H1 (cell line): ENCODE results near the gene GPC6. TPM values are rescaled to one million over a fixed set of nuclear protein-coding genes. Genes with fewer than 3 reads are reported as not detected.

Source experiments
- CTCF ChIA-PET: fragments of 300-600 bp; sonication (Branson Sonifier 250); formaldehyde crosslinking; loops from one replicate; lab custom pipeline; 2021; ENCODE audit not compliant: partially characterized antibody; lab: Charles Lee
- POLR2A ChIA-PET: fragments of 300-600 bp; sonication (Branson Sonifier 250); formaldehyde crosslinking; loops from one replicate; lab custom pipeline; 2021; ENCODE audit warnings: inconsistent platforms; ENCODE audit not compliant: partially characterized antibody; lab: Charles Lee
- DNase-seq, 2 experiments: peaks; one replicate each; pipeline versions ENCODE4 v3.0.0 to v3.0.0-alpha.2; 2010 to 2022; ENCODE audit warnings: low spot score in 2 of 2, low read depth in 1 of 2, mixed read lengths in 1 of 2
- FAIRE-seq: peaks from 2 replicates; lab custom pipeline; 2011; peaks lifted over from hg19 to GRCh38; lab: Jason Lieb, UNC
- H2AFZ ChIP-seq: 2 replicates; pipeline ENCODE4 v1.8.1; 2012; ENCODE audit warnings: low read length, inconsistent platforms
- H2AK5ac ChIP-seq: 2 replicates; pipeline ENCODE4 v1.6.1; 2013; ENCODE audit warnings: low read depth, low read length
- H2BK120ac ChIP-seq: replicated peaks from 2 replicates; pipeline ENCODE3; 2013; ENCODE audit warnings: low read depth, low read length, inconsistent platforms
- H2BK12ac ChIP-seq: 2 replicates; pipeline ENCODE4 v1.6.1; 2013; ENCODE audit warnings: low read depth, low read length
- H2BK15ac ChIP-seq: 2 replicates; pipeline ENCODE4 v1.6.1; 2013; ENCODE audit warnings: low read length
- H2BK20ac ChIP-seq: 2 replicates; pipeline ENCODE4 v1.6.1; 2013; ENCODE audit warnings: low read length
- H2BK5ac ChIP-seq: 2 replicates; pipeline ENCODE4 v1.6.1; 2013; ENCODE audit warnings: low read depth, low read length
- H3K14ac ChIP-seq: 2 replicates; pipeline ENCODE4 v1.6.1; 2013; ENCODE audit warnings: inconsistent platforms; ENCODE audit not compliant: insufficient read length
- H3K18ac ChIP-seq: 2 replicates; pipeline ENCODE4 v1.6.1; 2013; ENCODE audit warnings: low read length; ENCODE audit errors: extremely low read depth
- H3K23ac ChIP-seq: 2 replicates; pipeline ENCODE4 v1.6.1; 2013; ENCODE audit warnings: inconsistent platforms; ENCODE audit not compliant: insufficient read length
- H3K23me2 ChIP-seq: 2 replicates; pipeline ENCODE4 v1.6.1; 2013; ENCODE audit warnings: low read depth, low read length
- H3K27ac ChIP-seq: 2 replicates; pipeline ENCODE4 v1.6.1; 2011; ENCODE audit warnings: low read depth, low read length, inconsistent platforms
- H3K27me3 ChIP-seq, 4 experiments: replicated peaks in 1 of 4; 1 replicate in 1 of 4; 2 replicates in 3 of 4; pipeline versions ENCODE4 v1.6.1 to v1.8.1; 2011 to 2013; ENCODE audit warnings: low read length in 3 of 4, mild to moderate bottlenecking in 3 of 4, inconsistent platforms in 2 of 4, mixed read lengths in 2 of 4, moderate library complexity in 1 of 4; ENCODE audit not compliant: control insufficient read depth in 3 of 4, insufficient read depth in 3 of 4; ENCODE audit errors: extremely low read depth in 1 of 4
- H3K36me3 ChIP-seq, 4 experiments: 2 replicates each; pipeline versions ENCODE4 v1.6.1 to v1.8.1; 2011 to 2013; ENCODE audit warnings: mild to moderate bottlenecking in 4 of 4, low read length in 3 of 4, moderate library complexity in 2 of 4, control low read depth in 1 of 4, inconsistent platforms in 1 of 4; ENCODE audit not compliant: insufficient read depth in 4 of 4, control insufficient read depth in 2 of 4
- H3K4ac ChIP-seq: replicated peaks from 2 replicates; pipeline ENCODE3; 2013; ENCODE audit warnings: low read length, low read depth, mixed read lengths, inconsistent platforms; ENCODE audit not compliant: insufficient read length
- H3K4me1 ChIP-seq, 4 experiments: replicated peaks in 1 of 4; 1 replicate in 1 of 4; 2 replicates in 3 of 4; pipeline versions ENCODE4 v1.6.1 to v1.8.1; 2011 to 2013; ENCODE audit warnings: low read length in 3 of 4, inconsistent platforms in 2 of 4, mixed read lengths in 1 of 4; ENCODE audit not compliant: insufficient read depth in 4 of 4, control insufficient read depth in 3 of 4
- H3K4me2 ChIP-seq, 2 experiments: 2 replicates each; pipeline versions ENCODE4 v1.6.1 to v1.8.1; 2011 to 2013; ENCODE audit warnings: low read depth in 2 of 2, low read length in 2 of 2, control low read depth in 1 of 2, inconsistent platforms in 1 of 2, mild to moderate bottlenecking in 1 of 2; ENCODE audit not compliant: insufficient read depth in 1 of 2
- H3K4me3 ChIP-seq, 4 experiments: fragments of 200-600, 300-600 bp in 1 of 4; sonication (generic), shearing (Covaris generic), sonication (Bioruptor Twin) in 1 of 4; 2 replicates each; pipeline versions ENCODE4 v1.5.1 to v1.8.1; 2011 to 2016; ENCODE audit warnings: low read length in 4 of 4, low read depth in 3 of 4, control low read depth in 2 of 4, inconsistent platforms in 2 of 4, mild to moderate bottlenecking in 2 of 4, mixed read lengths in 1 of 4, moderate library complexity in 1 of 4; ENCODE audit not compliant: insufficient read depth in 2 of 4; ENCODE audit errors: extremely low read depth in 1 of 4
- H3K56ac ChIP-seq: replicated peaks from 2 replicates; pipeline ENCODE3; 2013; ENCODE audit warnings: low read depth, mild to moderate bottlenecking, mixed read lengths, low read length, inconsistent platforms; ENCODE audit not compliant: insufficient read length
- H3K79me1 ChIP-seq: 2 replicates; pipeline ENCODE4 v1.6.1; 2013; ENCODE audit warnings: low read depth, low read length, control low read depth
- H3K79me2 ChIP-seq, 2 experiments: 2 replicates each; pipeline versions ENCODE4 v1.6.1 to v1.8.1; 2012 to 2013; ENCODE audit warnings: low read length in 2 of 2, mild to moderate bottlenecking in 2 of 2, inconsistent platforms in 1 of 2; ENCODE audit not compliant: insufficient read depth in 2 of 2, control insufficient read depth in 1 of 2
- H3K9ac ChIP-seq, 4 experiments: replicated peaks in 1 of 4; 1 replicate in 1 of 4; 2 replicates in 3 of 4; pipeline versions ENCODE4 v1.6.1 to v1.8.1; 2011 to 2013; ENCODE audit warnings: low read depth in 3 of 4, low read length in 3 of 4, control low read depth in 2 of 4, mild to moderate bottlenecking in 2 of 4, moderate library complexity in 2 of 4, inconsistent platforms in 1 of 4; ENCODE audit errors: extremely low read depth in 1 of 4
- H3K9me3 ChIP-seq, 2 experiments: 2 replicates each; pipeline versions ENCODE4 v1.6.1 to v1.8.1; 2012 to 2013; ENCODE audit warnings: mild to moderate bottlenecking in 2 of 2, moderate library complexity in 2 of 2, control low read depth in 1 of 2, inconsistent platforms in 1 of 2, low read depth in 1 of 2, low read length in 1 of 2, mixed read lengths in 1 of 2; ENCODE audit not compliant: insufficient read depth in 2 of 2
- H4K20me1 ChIP-seq, 2 experiments: replicated peaks in 1 of 2; 2 replicates each; pipeline versions ENCODE3 to v1.8.1; 2011 to 2013; ENCODE audit warnings: inconsistent platforms in 2 of 2, low read length in 2 of 2, mild to moderate bottlenecking in 1 of 2; ENCODE audit not compliant: insufficient read depth in 2 of 2, control insufficient read depth in 1 of 2
- H4K5ac ChIP-seq: 2 replicates; pipeline ENCODE4 v1.6.1; 2013; ENCODE audit warnings: low read length, low read depth, mixed read lengths, inconsistent platforms; ENCODE audit not compliant: insufficient read length
- H4K8ac ChIP-seq: 2 replicates; pipeline ENCODE4 v1.8.0; 2013; ENCODE audit warnings: mild to moderate bottlenecking, moderate library complexity, low read length, inconsistent platforms; ENCODE audit not compliant: insufficient read depth; ENCODE audit errors: extremely low read depth
- H4K91ac ChIP-seq: replicated peaks from 2 replicates; pipeline ENCODE3; 2013; ENCODE audit warnings: low read length, mixed read lengths, inconsistent platforms; ENCODE audit not compliant: insufficient read length
- RBBP5 ChIP-seq: IDR thresholded peaks from 2 replicates; pipeline ENCODE4 v1.7.1; 2012; ENCODE audit warnings: low read depth, mild to moderate bottlenecking, inconsistent platforms, low read length, moderate library complexity, borderline replicate concordance
- TAF7 ChIP-seq: optimal IDR thresholded peaks from 2 replicates; pipeline ENCODE3; 2011; ENCODE audit warnings: low read depth, mild to moderate bottlenecking, inconsistent platforms, low read length, moderate library complexity, borderline replicate concordance
- WGBS, 2 experiments: shearing (Covaris generic) in 1 of 2; methylation state at CpG; one replicate each; pipeline versions ENCODE4 v1.1.6 to v1.1.7; 2013 to 2015; ENCODE audit warnings: low lambda C conversion rate in 2 of 2, mixed read lengths in 2 of 2, inconsistent platforms in 1 of 2, low coverage in 1 of 2, missing lambda C conversion rate in 1 of 2; ENCODE audit not compliant: insufficient replicate concordance in 2 of 2, insufficient coverage in 1 of 2, insufficient read length in 1 of 2; ENCODE audit errors: extremely low coverage in 1 of 2, missing lambda C conversion rate in 1 of 2; 5-methylcytosine and 5-hydroxymethylcytosine counted together
- polyA plus RNA-seq, 7 experiments: library from polyadenylated mRNA; depleted of rRNA in 3 of 7; stranded (reverse) in 5 of 7; unstranded in 2 of 7; fragments of >200 nt in 5 of 7; fragments of 200-250 nt in 2 of 7; gene quantifications; 1 replicate in 5 of 7; 2 replicates in 1 of 7; 4 replicates in 1 of 7; pipeline versions ENCODE4 v1.2.1 to v1.2.3, GENCODE V29; 2011 to 2013; ENCODE audit warnings: missing spikeins in 2 of 7, mixed read lengths in 2 of 7
- total RNA-seq: library from RNA; stranded (reverse); fragmentation: NEBNext Ultra II Directional; extraction: Animal tissue kit (Norgen Biotek cat#: 25700); gene quantifications from 2 replicates; pipeline ENCODE4 v1.2.1, GENCODE V29; 2021

GPC6 gene
- total and polyA plus RNA-seq, 2 of the 8 experiments (the other 6 are each of a cell fraction or from before 2014, with no cell fraction given): 5.4 to 12.0 TPM

DNA sequence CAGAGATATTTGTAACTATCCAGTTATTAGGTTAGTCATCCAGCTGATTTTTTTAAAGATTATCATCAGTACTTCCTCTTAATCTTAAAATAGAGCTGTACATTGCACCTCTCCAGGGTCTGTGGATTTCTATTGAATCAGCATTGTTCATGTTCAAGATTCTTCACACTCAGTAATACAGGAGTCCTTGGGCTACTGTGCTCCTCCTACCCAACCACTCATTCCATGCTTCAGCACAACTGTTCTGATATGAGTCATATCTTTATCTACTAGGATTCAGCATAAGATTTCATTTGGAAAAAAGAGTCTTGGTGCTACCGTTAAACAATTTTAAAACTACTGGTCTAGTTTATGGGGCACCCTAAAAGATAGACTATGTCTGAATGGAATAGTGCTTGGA is 895.1 kb downstream of the GPC6 start:
- Histone ChIP-seq H2BK20ac (no peak overlapping the region), H3K79me1 (no peaks in the 10 kb centered on the region), H3K4ac (no peak overlapping the region), H3K23me2 (no peaks in the 10 kb centered on the region), H2AK5ac (no peak overlapping the region), H2BK15ac (no peak overlapping the region), H4K91ac (no peak overlapping the region), H2AFZ (no peak overlapping the region), H3K36me3 (no peaks in the 10 kb centered on the region), H2BK12ac (no peak overlapping the region), H3K4me3 (no peak overlapping the region), H3K27me3 (no peaks in the 10 kb centered on the region), H3K79me2 (no peaks in the 10 kb centered on the region), H4K8ac (no peak overlapping the region), H3K14ac (no peak overlapping the region), H2BK120ac (no peak overlapping the region), H4K20me1 (no peaks in the 10 kb centered on the region), H3K27ac (no peak overlapping the region), H3K23ac (no peak overlapping the region), H3K4me1 (peaks cover 0 to 3% (median 0%) of the 10 kb centered on the region in 4 experiments; a peak in 2 of 7 replicates), H3K18ac (no peak overlapping the region), H4K5ac (no peak overlapping the region), H3K4me2 (no peak overlapping the region), H3K56ac (no peak overlapping the region), H3K9ac (no peak overlapping the region), H3K9me3 (no peaks in the 10 kb centered on the region), H2BK5ac (no peak overlapping the region)
- 100% methylated on average over 1 of the region's 1 CpG; no CpG with 5 or more reads in 1 of the 2 experiments for WGBS, 2 experiments
- DNase-seq (no peak), FAIRE-seq (no peak)
- POLR2A ChIA-PET: no interaction called here
- CTCF ChIA-PET: no interaction called here
- no peak for TF ChIP-seq RBBP5
- no peak for TF ChIP-seq TAF7
